Effector memory CD8-positive, alpha-beta T cell (primary cell): ENCODE measurements around the gene KIF5B.
A peak's percentile ranks its signal among the peaks of the same experiment; 100 is the strongest.
"Not testable (repeated sequence)": the region's sequence is repeated elsewhere in the genome, so short reads cannot be mapped to it uniquely, and the experiment has no call there.

Experiments
- ATAC-seq: fragments of 150-1000 bp; cut with Tn5 transposase; replicated peaks from 2 replicates; pipeline ENCODE4 v1.10.0; 2021; ENCODE audit warnings: mild to moderate bottlenecking, moderate library complexity
- DNase-seq, 3 experiments: peaks; one replicate each; pipeline ENCODE4 v3.0.0; 2021
- H3K27ac Mint-ChIP-seq, 2 donors: one replicate each; pipeline ENCODE4 v1.8.0; 2022; ENCODE audit warnings: mild to moderate bottlenecking in 2 of 2, mixed read lengths in 2 of 2, moderate library complexity in 2 of 2
- H3K27me3 Mint-ChIP-seq, 2 donors: one replicate each; pipeline ENCODE4 v1.8.0; 2022; ENCODE audit warnings: mixed read lengths in 2 of 2
- H3K36me3 Mint-ChIP-seq: one replicate; pipeline ENCODE4 v1.8.0; 2022; ENCODE audit warnings: mild to moderate bottlenecking, moderate library complexity, mixed read lengths; ENCODE audit not compliant: insufficient read depth
- H3K4me1 Mint-ChIP-seq, 2 donors: one replicate each; pipeline ENCODE4 v1.8.0; 2022; ENCODE audit warnings: low read depth in 2 of 2, mixed read lengths in 2 of 2
- H3K4me3 Mint-ChIP-seq, 2 donors: one replicate each; pipeline ENCODE4 v1.8.0; 2022; ENCODE audit warnings: mild to moderate bottlenecking in 2 of 2, mixed read lengths in 2 of 2, moderate library complexity in 2 of 2
- H3K9me3 Mint-ChIP-seq, 2 donors: one replicate each; pipeline ENCODE4 v1.8.0; 2022; ENCODE audit warnings: mixed read lengths in 2 of 2

KIF5B gene

GRCh38 chr10:32050177-32050576 lies 6.0 kb downstream of the KIF5B start:
- peak overlapping the region; percentile 11 to 99 for H3K4me3 Mint-ChIP-seq
- H3K9me3 Mint-ChIP-seq: no peaks in the 10 kb centered on the region
- peaks cover 36% of the 10 kb centered on the region for H3K36me3 Mint-ChIP-seq
- H3K4me1 Mint-ChIP-seq: peaks cover 52 to 83% of the 10 kb centered on the region in 2 donors
- H3K27me3 Mint-ChIP-seq: no peaks in the 10 kb centered on the region
- ATAC-seq: no peak
- no peak for DNase-seq
- H3K27ac Mint-ChIP-seq: peak overlapping the region in 1 of 2 donors; percentile 84

DNA sequence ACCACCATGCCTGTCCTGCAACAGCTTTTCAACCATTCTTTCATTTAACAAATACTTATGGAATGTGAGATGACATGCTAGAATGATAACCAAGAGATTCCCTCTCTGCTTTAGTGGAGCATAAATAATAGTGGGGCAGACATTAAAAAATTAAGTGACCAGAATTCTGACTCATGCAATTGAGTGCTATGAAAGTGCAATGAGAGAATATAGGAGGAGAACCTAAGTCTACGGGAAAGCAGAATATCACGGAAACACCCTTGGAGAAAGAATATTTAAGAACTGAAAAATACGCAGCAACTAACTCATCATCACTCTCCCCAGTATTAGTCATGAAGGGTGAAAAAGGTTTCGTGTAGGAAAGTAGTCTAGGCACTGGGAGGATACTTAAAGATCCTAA lies 7.1 kb downstream of the KIF5B start:
- H3K4me3 Mint-ChIP-seq: peak overlapping the region; percentile 11 to 99
- ATAC-seq: no peak
- no peak for DNase-seq
- H3K36me3 Mint-ChIP-seq: peaks cover 46% of the 10 kb centered on the region
- H3K4me1 Mint-ChIP-seq: peaks cover 58 to 83% of the 10 kb centered on the region in 2 donors
- H3K9me3 Mint-ChIP-seq: no peaks in the 10 kb centered on the region
- peak overlapping the region in 1 of 2 donors; percentile 84 for H3K27ac Mint-ChIP-seq
- no peaks in the 10 kb centered on the region for H3K27me3 Mint-ChIP-seq

DNA sequence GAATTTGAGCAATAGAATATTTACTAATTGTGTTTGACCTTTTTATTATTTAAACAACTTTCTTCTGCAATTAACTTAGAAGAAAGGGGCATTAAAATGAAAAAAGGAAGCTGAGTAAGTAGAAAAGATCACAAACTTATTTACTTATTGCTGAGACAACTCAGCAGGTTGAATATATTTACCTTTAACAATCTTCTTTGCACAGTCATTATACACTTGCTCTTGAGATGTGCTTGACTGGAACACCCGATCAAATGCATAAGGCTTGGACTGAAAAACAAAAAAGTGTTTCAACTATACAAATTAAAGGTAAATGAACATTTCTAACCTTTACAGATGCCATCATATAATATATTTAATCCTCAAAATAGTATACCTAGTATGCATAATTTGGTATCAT lies 7.9 kb downstream of the KIF5B start:
- Mint-ChIP-seq H3K4me3 (no peak overlapping the region), H3K27ac (no peak overlapping the region), H3K9me3 (no peaks in the 10 kb centered on the region), H3K36me3 (peaks cover 50% of the 10 kb centered on the region), H3K27me3 (no peaks in the 10 kb centered on the region), H3K4me1 (peaks cover 63 to 84% of the 10 kb centered on the region in 2 donors)
- DNase-seq: no peak
- ATAC-seq: no peak

DNA sequence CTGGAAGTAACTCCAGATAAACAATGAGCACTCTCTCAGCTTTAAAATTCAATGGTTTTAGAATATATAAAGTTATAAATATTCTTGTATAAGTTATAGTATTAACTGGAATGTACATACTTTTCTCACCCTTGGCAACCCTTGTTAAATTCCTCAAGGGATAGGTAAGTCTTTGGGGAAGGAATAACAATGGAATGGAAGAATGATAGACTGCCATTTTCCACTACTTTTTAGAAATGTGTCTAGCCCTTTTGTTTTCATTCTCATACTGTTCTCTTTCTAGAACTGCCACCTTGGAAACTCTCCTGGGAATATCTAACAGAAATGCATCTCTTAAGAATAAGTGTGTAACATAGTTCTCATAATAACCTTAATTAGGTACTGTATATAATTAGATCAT lies 8.3 kb downstream of the KIF5B start:
- ATAC-seq: no peak
- H3K4me3 Mint-ChIP-seq: peak overlapping the region in 1 of 2 donors; percentile 8
- H3K27ac Mint-ChIP-seq: peak overlapping the region; percentile 13 to 14
- H3K36me3 Mint-ChIP-seq: peaks cover 47% of the 10 kb centered on the region
- H3K4me1 Mint-ChIP-seq: peaks cover 64 to 84% of the 10 kb centered on the region in 2 donors
- no peaks in the 10 kb centered on the region for H3K27me3 Mint-ChIP-seq
- no peaks in the 10 kb centered on the region for H3K9me3 Mint-ChIP-seq
- no peak for DNase-seq

GRCh38 chr10:32046151-32046550 lies 10.1 kb downstream of the KIF5B start:
- Mint-ChIP-seq H3K4me3 (peak overlapping the region in 1 of 2 donors; percentile 8), H3K27me3 (no peaks in the 10 kb centered on the region), H3K27ac (peak overlapping the region; percentile 14 to 58), H3K4me1 (peaks cover 69 to 82% of the 10 kb centered on the region in 2 donors), H3K9me3 (no peaks in the 10 kb centered on the region), H3K36me3 (peaks cover 48% of the 10 kb centered on the region)
- DNase-seq: no peak
- no peak for ATAC-seq

DNA sequence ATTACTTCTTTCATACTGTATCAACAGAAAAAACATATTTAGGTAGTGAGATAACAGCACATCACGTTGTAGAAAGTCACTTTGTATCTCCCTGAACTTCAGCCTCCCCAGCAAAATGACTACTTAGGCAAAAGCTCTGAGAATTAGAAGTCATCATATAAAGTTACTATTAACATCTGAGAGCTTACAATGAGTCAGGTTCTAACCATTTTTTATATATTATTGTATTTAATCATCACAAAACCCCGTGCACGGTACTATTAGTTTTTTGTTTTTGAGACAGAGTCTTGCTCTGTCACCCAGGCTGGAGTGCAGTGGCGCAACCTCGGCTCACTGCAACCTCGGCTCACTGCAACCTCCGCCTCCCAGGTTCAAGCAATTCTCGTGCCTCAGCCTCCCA lies 13.5 kb downstream of the KIF5B start:
- not testable (repeated sequence) for H3K27me3 Mint-ChIP-seq, DNase-seq, H3K9me3 Mint-ChIP-seq, ATAC-seq
- H3K4me1 Mint-ChIP-seq: peaks cover 51 to 69% of the 10 kb centered on the region in 2 donors
- peak overlapping the region; percentile 18 to 57 for H3K4me3 Mint-ChIP-seq
- peak overlapping the region; percentile 1 to 34 for H3K27ac Mint-ChIP-seq
- H3K36me3 Mint-ChIP-seq: peaks cover 68% of the 10 kb centered on the region

DNA sequence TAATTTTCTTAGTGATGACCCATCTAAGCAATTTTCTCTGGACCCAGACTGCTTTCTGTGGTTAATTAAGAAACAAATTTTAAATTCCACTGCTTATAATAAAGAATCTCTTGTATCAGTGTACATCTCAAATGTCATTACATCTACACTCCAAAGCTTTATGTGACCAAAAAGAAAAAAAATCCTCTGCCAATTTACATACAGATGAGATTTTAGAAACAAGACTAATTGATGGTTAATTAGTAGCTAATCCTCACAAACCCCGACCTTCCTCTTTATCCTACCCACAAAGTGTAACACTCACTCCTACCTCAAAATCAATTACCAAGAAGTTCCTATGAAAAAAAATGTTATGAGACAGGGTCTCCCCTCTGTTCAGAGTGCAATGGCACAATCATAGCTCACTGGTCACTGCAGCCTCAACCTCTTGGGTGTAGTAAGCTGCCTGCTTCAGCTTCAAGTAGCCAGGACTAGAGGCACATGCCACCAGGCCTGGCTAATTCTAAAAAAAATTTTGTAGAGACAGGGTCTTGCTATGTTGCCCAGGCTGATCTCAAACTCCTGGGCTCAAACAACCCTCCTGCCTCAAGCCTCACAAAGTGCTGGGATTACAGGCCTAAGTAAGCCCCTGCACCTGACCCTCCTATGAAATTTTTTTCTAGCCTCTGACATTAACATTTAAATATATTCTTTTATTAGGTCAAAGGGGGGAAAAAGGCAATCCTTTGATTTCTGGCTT lies 14.8 kb downstream of the KIF5B start:
- no peaks in the 10 kb centered on the region for H3K9me3 Mint-ChIP-seq
- H3K27me3 Mint-ChIP-seq: no peaks in the 10 kb centered on the region
- DNase-seq (no peak), ATAC-seq (no peak)
- peak overlapping the region; percentile 2 to 36 for H3K27ac Mint-ChIP-seq
- H3K4me1 Mint-ChIP-seq: peaks cover 41 to 57% of the 10 kb centered on the region in 2 donors
- peak overlapping the region in 1 of 2 donors; percentile 57 for H3K4me3 Mint-ChIP-seq
- H3K36me3 Mint-ChIP-seq: peaks cover 73% of the 10 kb centered on the region

DNA sequence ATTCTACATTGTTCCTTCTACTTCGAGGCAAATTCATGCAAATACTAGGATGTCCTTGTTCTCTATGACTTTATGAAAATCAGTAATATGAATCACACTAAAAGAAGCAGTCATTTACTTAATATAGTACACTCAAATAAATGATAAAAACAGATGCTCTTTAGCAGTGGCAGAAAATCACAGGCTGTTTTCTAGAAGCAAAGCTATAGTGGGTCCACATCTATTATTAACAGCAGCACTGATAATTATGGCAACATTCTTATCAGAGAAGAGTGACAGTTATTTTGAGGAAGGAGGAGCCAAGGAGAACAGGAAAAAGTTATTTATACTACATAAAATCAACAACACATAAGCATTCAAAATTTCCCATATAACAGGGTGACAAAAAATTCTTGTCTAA lies 16.5 kb downstream of the KIF5B start:
- peak overlapping the region in 1 of 2 donors; percentile 35 for H3K27ac Mint-ChIP-seq
- no peak overlapping the region for H3K4me3 Mint-ChIP-seq
- no peak for ATAC-seq
- peaks cover 72% of the 10 kb centered on the region for H3K36me3 Mint-ChIP-seq
- no peaks in the 10 kb centered on the region for H3K9me3 Mint-ChIP-seq
- no peak for DNase-seq
- no peaks in the 10 kb centered on the region for H3K27me3 Mint-ChIP-seq
- H3K4me1 Mint-ChIP-seq: peaks cover 34 to 44% of the 10 kb centered on the region in 2 donors

DNA sequence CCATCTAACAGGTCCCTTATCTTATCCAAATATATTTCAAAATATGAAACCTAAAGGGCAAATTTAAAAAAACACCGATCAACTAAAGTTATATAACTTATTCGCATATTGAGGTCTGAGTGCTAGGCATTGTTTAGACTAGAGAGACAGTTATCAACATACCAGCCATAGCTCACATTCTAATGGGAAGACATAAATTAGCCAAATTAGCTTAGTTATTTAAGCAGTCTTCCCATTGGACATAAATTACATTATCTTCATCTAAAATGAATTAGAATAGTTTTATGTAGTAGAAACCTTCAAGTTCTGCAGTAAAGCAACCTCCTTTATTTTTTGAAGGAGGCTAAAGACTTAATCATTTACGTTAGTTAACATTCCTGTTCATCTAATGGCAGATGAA lies 17.4 kb downstream of the KIF5B start:
- ATAC-seq: no peak

DNA sequence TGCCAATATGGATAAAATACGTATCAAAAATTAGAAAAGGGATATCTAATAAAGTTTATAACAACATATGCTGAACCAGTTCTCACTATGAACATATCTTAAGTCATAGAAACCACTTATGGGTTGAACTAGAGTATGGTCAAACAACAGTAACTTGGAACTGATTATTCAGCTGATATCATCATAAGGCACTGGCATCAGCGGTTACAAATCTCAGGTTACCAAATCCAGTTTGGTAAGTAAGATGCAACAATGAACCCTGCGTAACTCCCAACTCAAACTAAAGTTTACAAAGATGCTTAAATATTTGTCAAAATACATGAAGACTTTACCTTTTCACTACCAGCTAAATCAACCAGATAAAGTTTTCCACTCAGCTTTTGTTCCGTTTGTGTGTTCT lies 19.3 kb downstream of the KIF5B start:
- no peak overlapping the region for H3K4me3 Mint-ChIP-seq
- ATAC-seq (no peak), DNase-seq (no peak)
- H3K27ac Mint-ChIP-seq: no peak overlapping the region
- H3K4me1 Mint-ChIP-seq: peaks cover 11 to 19% of the 10 kb centered on the region in 2 donors
- peaks cover 86% of the 10 kb centered on the region for H3K36me3 Mint-ChIP-seq
- no peaks in the 10 kb centered on the region for H3K9me3 Mint-ChIP-seq
- H3K27me3 Mint-ChIP-seq: no peaks in the 10 kb centered on the region

More for the DNA sequence above, 17.4 kb downstream of the KIF5B start:
- DNase-seq: no peak
- no peak overlapping the region for H3K4me3 Mint-ChIP-seq
- peak overlapping the region in 1 of 2 donors; percentile 67 for H3K27ac Mint-ChIP-seq
- H3K27me3 Mint-ChIP-seq: no peaks in the 10 kb centered on the region
- peaks cover 25 to 34% of the 10 kb centered on the region in 2 donors for H3K4me1 Mint-ChIP-seq
- no peaks in the 10 kb centered on the region for H3K9me3 Mint-ChIP-seq
- peaks cover 72% of the 10 kb centered on the region for H3K36me3 Mint-ChIP-seq

DNA sequence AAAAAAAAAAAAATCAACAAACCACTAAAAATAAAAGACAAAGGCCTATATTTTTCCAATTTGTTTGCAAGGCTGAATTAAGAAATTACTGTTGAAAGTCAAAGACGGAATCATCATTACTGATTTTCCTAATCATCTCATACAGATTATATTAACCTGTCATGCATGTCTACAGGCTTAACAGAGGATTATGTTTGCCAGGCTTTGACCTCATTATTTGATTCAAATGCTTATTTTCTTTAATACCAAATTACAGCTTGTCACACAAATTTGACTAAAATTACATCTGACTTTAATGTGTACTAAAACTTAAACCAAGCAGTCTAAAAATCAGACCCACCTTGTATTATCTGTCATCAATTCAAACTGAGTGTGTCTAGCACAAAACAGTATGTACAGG lies 21.2 kb downstream of the KIF5B start:
- Mint-ChIP-seq H3K27me3 (no peaks in the 10 kb centered on the region), H3K4me3 (no peak overlapping the region), H3K36me3 (peaks cover 92% of the 10 kb centered on the region), H3K4me1 (peaks cover 5 to 11% of the 10 kb centered on the region in 2 donors), H3K27ac (no peak overlapping the region), H3K9me3 (no peaks in the 10 kb centered on the region)
- DNase-seq (no peak), ATAC-seq (no peak)

DNA sequence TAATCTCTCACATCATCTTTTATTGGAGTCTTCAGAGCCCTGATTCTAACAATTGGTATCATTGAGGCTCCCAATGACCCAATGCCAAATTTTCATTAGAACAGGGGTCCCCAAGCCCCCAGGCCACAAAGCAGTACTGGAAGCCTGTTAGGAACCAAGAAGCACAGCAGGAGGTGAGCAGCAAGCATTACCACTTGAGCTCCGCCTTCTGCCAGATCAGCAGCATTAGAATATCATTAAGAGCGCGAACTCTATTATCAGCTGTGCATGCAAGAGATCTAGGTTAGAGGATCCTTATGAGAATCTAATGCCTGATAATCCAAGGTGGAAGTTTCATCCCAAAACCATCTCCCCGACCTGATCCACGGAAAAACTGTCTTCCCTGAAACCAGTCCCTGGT lies 23.1 kb downstream of the KIF5B start:
- H3K27ac Mint-ChIP-seq: peak overlapping the region; percentile 3 to 19
- H3K36me3 Mint-ChIP-seq: peaks cover 97% of the 10 kb centered on the region
- ATAC-seq: no peak
- H3K4me1 Mint-ChIP-seq: peaks cover 3 to 16% of the 10 kb centered on the region in 2 donors
- no peak for DNase-seq
- H3K27me3 Mint-ChIP-seq: no peaks in the 10 kb centered on the region
- H3K4me3 Mint-ChIP-seq: no peak overlapping the region
- H3K9me3 Mint-ChIP-seq: no peaks in the 10 kb centered on the region

- H3K27me3 Mint-ChIP-seq: no peaks in the 10 kb centered on the region
- H3K4me3 Mint-ChIP-seq: no peak overlapping the region
- H3K27ac Mint-ChIP-seq: peak overlapping the region in 1 of 2 donors; percentile 62
- no peak for DNase-seq
- no peaks in the 10 kb centered on the region for H3K9me3 Mint-ChIP-seq
- ATAC-seq: no peak
- H3K4me1 Mint-ChIP-seq: peaks cover 3 to 15% of the 10 kb centered on the region in 2 donors
- peaks cover 97% of the 10 kb centered on the region for H3K36me3 Mint-ChIP-seq
Measured at GRCh38 chr10:32031920-32032319, 24.3 kb downstream of the KIF5B start.

DNA sequence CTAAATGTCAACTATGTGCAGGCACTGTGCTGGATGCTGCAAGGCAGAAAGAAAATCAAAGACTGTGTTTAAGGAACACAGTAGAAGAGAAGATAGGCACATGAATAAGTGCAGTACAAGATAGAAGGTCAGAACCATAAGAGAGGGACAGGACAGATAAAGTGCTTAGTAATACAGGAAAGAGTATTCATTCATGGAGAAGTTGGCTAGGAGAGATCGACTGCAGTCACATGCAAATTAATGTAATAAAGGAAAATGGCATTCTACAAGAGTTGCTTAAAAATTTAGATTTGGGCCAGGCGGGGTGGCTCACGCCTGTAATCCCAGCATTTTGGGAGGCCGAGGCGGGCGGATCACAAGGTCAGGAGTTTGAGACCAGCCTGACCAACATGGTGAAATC lies 24.8 kb downstream of the KIF5B start:
- no peak for ATAC-seq
- Mint-ChIP-seq H3K4me3 (no peak overlapping the region), H3K27ac (peak overlapping the region in 1 of 2 donors; percentile 6), H3K27me3 (no peaks in the 10 kb centered on the region), H3K4me1 (peaks cover 3 to 15% of the 10 kb centered on the region in 2 donors), H3K9me3 (no peaks in the 10 kb centered on the region), H3K36me3 (peaks cover 97% of the 10 kb centered on the region)
- no peak for DNase-seq
